B cell (primary cell): ENCODE measurements around the gene GIGYF2. TPM values are rescaled to one million over a fixed set of nuclear protein-coding genes. Genes with fewer than 3 reads are reported as not detected.

ENCODE experiments used
- ATAC-seq: fragments of 200-7000 bp; cut with Tn5 transposase; one replicate; pipeline ENCODE4 v1.10.0; 2021; ENCODE audit warnings: low read depth, mild to moderate bottlenecking, moderate number of reproducible peaks, moderate library complexity
- CTCF ChIA-PET: fragments of 350-600 bp; sonication (Branson Sonifier 250); formaldehyde crosslinking; loops from one replicate; lab custom pipeline; 2021; ENCODE audit warnings: antibody characterized with exemption, inconsistent platforms; lab: Charles Lee
- POLR2A ChIA-PET: fragments of 350-600 bp; sonication (Branson Sonifier 250); formaldehyde crosslinking; loops from one replicate; lab custom pipeline; 2021; ENCODE audit warnings: antibody characterized with exemption; lab: Charles Lee
- DNase-seq: peaks from one replicate; pipeline ENCODE4 v3.0.0; 2013
- H2AFZ ChIP-seq: 2 replicates; pipeline ENCODE4 v1.6.1; 2012; ENCODE audit warnings: mild to moderate bottlenecking, low read depth, low read length; ENCODE audit not compliant: insufficient read depth, poor library complexity, severe bottlenecking
- H3K27ac ChIP-seq, 2 donors: 1 replicate in 1 of 2; 2 replicates in 1 of 2; pipeline ENCODE4 v1.5.1; 2012 to 2013; ENCODE audit warnings: low read length in 2 of 2, mild to moderate bottlenecking in 2 of 2, moderate library complexity in 1 of 2
- H3K27me3 ChIP-seq, 4 experiments: fragments of 200-600 bp in 1 of 4; sonication (generic) in 1 of 4; replicated peaks in 1 of 4; 1 replicate in 2 of 4; 2 replicates in 2 of 4; pipeline versions ENCODE4 v1.6.1 to v1.7.0; 2013 to 2016; ENCODE audit warnings: low read length in 3 of 4, mild to moderate bottlenecking in 2 of 4, mixed read lengths in 1 of 4, moderate library complexity in 1 of 4; ENCODE audit not compliant: insufficient read depth in 4 of 4, control insufficient read depth in 3 of 4; ENCODE audit errors: control extremely low read depth in 1 of 4
- H3K36me3 ChIP-seq, 2 experiments: replicated peaks in 1 of 2; 1 replicate in 1 of 2; 2 replicates in 1 of 2; pipeline versions ENCODE4 v1.6.1 to v1.7.1; 2013; ENCODE audit warnings: low read length in 1 of 2; ENCODE audit not compliant: insufficient read depth in 2 of 2, control insufficient read depth in 1 of 2; ENCODE audit errors: control extremely low read depth in 1 of 2, extremely low read depth in 1 of 2
- H3K4me1 ChIP-seq, 2 donors: fragments of 200-600 bp in 1 of 2; sonication (generic) in 1 of 2; 1 replicate in 1 of 2; 2 replicates in 1 of 2; pipeline versions ENCODE4 v1.5.1 to v1.6.1; 2013 to 2017; ENCODE audit warnings: low read length in 2 of 2; ENCODE audit not compliant: control insufficient read depth in 2 of 2, insufficient read depth in 2 of 2
- H3K4me2 ChIP-seq: replicated peaks from 2 replicates; pipeline ENCODE3; 2012; ENCODE audit warnings: mild to moderate bottlenecking, low read depth, low read length; ENCODE audit not compliant: poor library complexity, severe bottlenecking
- H3K4me3 ChIP-seq, 5 experiments: fragments of 200-600 bp in 1 of 5; sonication (generic) in 1 of 5; 1 replicate in 3 of 5; 2 replicates in 2 of 5; pipeline versions ENCODE4 v1.5.1 to v1.7.0; 2011 to 2016; ENCODE audit warnings: low read length in 4 of 5, mild to moderate bottlenecking in 4 of 5, low read depth in 2 of 5, control low read depth in 1 of 5, moderate library complexity in 1 of 5; ENCODE audit not compliant: insufficient read depth in 1 of 5; ENCODE audit errors: control extremely low read depth in 1 of 5, extremely low read depth in 1 of 5
- H3K79me2 ChIP-seq: fragments of 200-600 bp; sonication (generic); one replicate; pipeline ENCODE4 v1.6.0; 2016; ENCODE audit warnings: low read length; ENCODE audit not compliant: control insufficient read depth, insufficient read depth
- H3K9ac ChIP-seq: fragments of 200-600 bp; sonication (generic); 2 replicates; pipeline ENCODE4 v1.6.1; 2017; ENCODE audit warnings: mild to moderate bottlenecking, low read length, moderate library complexity
- H3K9me3 ChIP-seq, 3 donors: one replicate each; pipeline versions ENCODE4 v1.6.1 to v1.7.1; 2013; ENCODE audit warnings: low read length in 2 of 3; ENCODE audit not compliant: control insufficient read depth in 2 of 3, insufficient read depth in 1 of 3; ENCODE audit errors: control extremely low read depth in 1 of 3
- H4K20me1 ChIP-seq: 2 replicates; pipeline ENCODE4 v1.6.0; 2012; ENCODE audit warnings: mild to moderate bottlenecking, low read length; ENCODE audit not compliant: insufficient read depth, control insufficient read depth, poor library complexity, severe bottlenecking
- H3K27ac Mint-ChIP-seq: one replicate; pipeline ENCODE4 v1.8.0; 2021; ENCODE audit warnings: mixed read lengths
- H3K27me3 Mint-ChIP-seq: one replicate; pipeline ENCODE4 v1.8.0; 2021; ENCODE audit warnings: mixed read lengths
- H3K4me1 Mint-ChIP-seq: one replicate; pipeline ENCODE4 v1.8.0; 2021; ENCODE audit warnings: mixed read lengths
- H3K4me3 Mint-ChIP-seq: one replicate; pipeline ENCODE4 v1.8.0; 2021; ENCODE audit warnings: mixed read lengths
- H3K9me3 Mint-ChIP-seq: one replicate; pipeline ENCODE4 v1.8.0; 2022; ENCODE audit warnings: mixed read lengths; ENCODE audit not compliant: insufficient read depth
- EZH2 ChIP-seq: IDR thresholded peaks from 2 replicates; pipeline ENCODE4 v1.6.1; 2012; ENCODE audit warnings: borderline replicate concordance, low read depth, mild to moderate bottlenecking, moderate library complexity, low read length; ENCODE audit not compliant: insufficient read depth, poor library complexity, severe bottlenecking
- WGBS: methylation state at CpG from one replicate; pipeline ENCODE4 v1.1.5; 2013; ENCODE audit warnings: missing lambda C conversion rate; ENCODE audit not compliant: insufficient coverage; 5-methylcytosine and 5-hydroxymethylcytosine counted together
- intact Hi-C: fragments of 100-400 bp; cut with micrococcal nuclease; formaldehyde crosslinking; loops from one replicate; pipeline ENCODE4 v1.10.0; 2022
- polyA plus RNA-seq: library from polyadenylated mRNA; depleted of rRNA; stranded (reverse); fragments of >200 nt; gene quantifications from 2 replicates; pipeline ENCODE4 v1.2.3, GENCODE V29; 2012
- total RNA-seq, 2 donors: library from RNA; stranded (reverse); fragments of 120-200 nt in 1 of 2; gene quantifications; 1 replicate in 1 of 2; 2 replicates in 1 of 2; pipeline versions ENCODE4 v1.2.3 to v1.2.4, GENCODE V29; 2013 to 2022
- TF ChIP-seq, protein P1 (sequence below): fragments of 200-600 bp; IDR thresholded peaks from one replicate; pipeline ENCODE4 v1.8.0; 2022; ENCODE audit warnings: antibody characterized with exemption, mild to moderate bottlenecking

Gene GIGYF2
- total and polyA plus RNA-seq, 2 donors (not counting 1 experiment from before 2014, with no cell fraction given), result 7.2 to 108 TPM

DNA sequence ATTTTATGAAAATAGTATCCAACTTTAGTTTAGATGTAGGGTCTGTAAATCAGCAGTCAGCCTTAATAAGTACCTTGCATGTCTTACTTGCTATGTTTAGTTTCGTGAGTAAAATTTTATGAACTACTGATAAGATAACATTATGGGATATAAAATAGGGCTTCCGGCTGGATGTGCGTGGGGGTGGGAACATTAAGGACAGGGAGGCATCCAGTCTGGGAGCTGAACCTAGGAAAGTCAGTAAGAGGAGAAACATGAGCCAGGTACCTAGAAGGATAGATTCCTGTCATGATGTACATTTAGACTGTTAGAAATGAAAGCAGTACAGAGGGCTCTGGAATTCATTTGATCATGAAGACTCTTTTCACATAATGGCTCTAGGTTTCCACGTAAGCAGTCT lies 92.0 kb downstream of the GIGYF2 start:
- H3K9me3 ChIP-seq, result no peaks in the 10 kb centered on the region
- Mint-ChIP-seq H3K27me3 (no peaks in the 10 kb centered on the region), H3K4me3 (no peak overlapping the region), H3K27ac (no peak overlapping the region), H3K4me1 (no peaks in the 10 kb centered on the region), H3K9me3 (no peaks in the 10 kb centered on the region)
- H3K36me3 ChIP-seq, result peaks cover 3 to 68% of the 10 kb centered on the region in 2 experiments
- peaks cover 5% of the 10 kb centered on the region for H3K79me2 ChIP-seq
- no peak overlapping the region for H3K4me3 ChIP-seq
- ATAC-seq (no peak), DNase-seq (no peak)
- H3K27me3 ChIP-seq, result no peaks in the 10 kb centered on the region
- no peak overlapping the region for H3K27ac ChIP-seq
- no CpG with 5 or more reads among the region's 4 CpGs for WGBS
- no peaks in the 10 kb centered on the region for H4K20me1 ChIP-seq
- TF ChIP-seq, protein P1, sequence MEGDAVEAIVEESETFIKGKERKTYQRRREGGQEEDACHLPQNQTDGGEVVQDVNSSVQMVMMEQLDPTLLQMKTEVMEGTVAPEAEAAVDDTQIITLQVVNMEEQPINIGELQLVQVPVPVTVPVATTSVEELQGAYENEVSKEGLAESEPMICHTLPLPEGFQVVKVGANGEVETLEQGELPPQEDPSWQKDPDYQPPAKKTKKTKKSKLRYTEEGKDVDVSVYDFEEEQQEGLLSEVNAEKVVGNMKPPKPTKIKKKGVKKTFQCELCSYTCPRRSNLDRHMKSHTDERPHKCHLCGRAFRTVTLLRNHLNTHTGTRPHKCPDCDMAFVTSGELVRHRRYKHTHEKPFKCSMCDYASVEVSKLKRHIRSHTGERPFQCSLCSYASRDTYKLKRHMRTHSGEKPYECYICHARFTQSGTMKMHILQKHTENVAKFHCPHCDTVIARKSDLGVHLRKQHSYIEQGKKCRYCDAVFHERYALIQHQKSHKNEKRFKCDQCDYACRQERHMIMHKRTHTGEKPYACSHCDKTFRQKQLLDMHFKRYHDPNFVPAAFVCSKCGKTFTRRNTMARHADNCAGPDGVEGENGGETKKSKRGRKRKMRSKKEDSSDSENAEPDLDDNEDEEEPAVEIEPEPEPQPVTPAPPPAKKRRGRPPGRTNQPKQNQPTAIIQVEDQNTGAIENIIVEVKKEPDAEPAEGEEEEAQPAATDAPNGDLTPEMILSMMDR, result no peak
- TF ChIP-seq EZH2, result no peak
- H3K9ac ChIP-seq, result no peak overlapping the region
- CTCF ChIA-PET, result no interaction called here
- H2AFZ ChIP-seq, result no peak overlapping the region
- no peaks in the 10 kb centered on the region for H3K4me1 ChIP-seq
- intact Hi-C loops, result no loop called here
- H3K4me2 ChIP-seq, result no peak overlapping the region
- POLR2A ChIA-PET, result no interaction called here

DNA sequence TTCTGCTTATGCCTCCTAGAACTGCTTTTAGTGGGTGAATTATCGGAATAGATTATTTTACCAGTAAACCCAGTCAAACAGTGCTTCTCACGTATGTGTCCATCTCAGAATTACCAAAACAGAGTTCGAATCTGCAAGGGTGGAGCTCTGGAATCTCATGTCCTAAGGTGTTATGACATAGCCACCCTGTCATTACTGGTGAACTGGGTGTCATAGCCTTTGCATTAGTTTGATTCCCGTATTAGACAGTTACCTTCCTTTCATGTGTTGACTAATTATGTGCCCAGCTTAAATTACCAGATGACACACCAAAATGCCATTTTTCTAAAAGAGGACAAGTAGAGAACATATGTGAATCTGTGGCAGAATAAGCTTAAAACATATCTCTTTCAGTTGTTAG lies 94.4 kb downstream of the GIGYF2 start:
- Histone ChIP-seq H3K9ac (no peak overlapping the region), H2AFZ (no peak overlapping the region), H3K4me2 (no peak overlapping the region), H3K79me2 (no peaks in the 10 kb centered on the region), H3K4me3 (no peak overlapping the region), H3K9me3 (no peaks in the 10 kb centered on the region), H3K36me3 (peaks cover 3 to 80% of the 10 kb centered on the region in 2 experiments), H3K27ac (no peak overlapping the region), H3K27me3 (no peaks in the 10 kb centered on the region), H4K20me1 (no peaks in the 10 kb centered on the region), H3K4me1 (no peaks in the 10 kb centered on the region)
- Mint-ChIP-seq H3K27ac (no peak overlapping the region), H3K4me3 (no peak overlapping the region), H3K27me3 (no peaks in the 10 kb centered on the region), H3K9me3 (no peaks in the 10 kb centered on the region), H3K4me1 (no peaks in the 10 kb centered on the region)
- TF ChIP-seq, protein P1, result no peak
- no peak for TF ChIP-seq EZH2
- intact Hi-C loops, result no loop called here
- ChIA-PET CTCF (no interaction called here), POLR2A (no interaction called here)
- DNase-seq (no peak), ATAC-seq (no peak)
- WGBS, result 100% methylated on average over 1 of the region's 4 CpGs
